HG03103 (cell line): ENCODE measurements around the gene INPP4A.

ENCODE experiments used
- ATAC-seq: cut with Tn5 transposase; IDR thresholded peaks from one replicate; pipeline ENCODE4 v1.9.1; 2021; ENCODE audit warnings: low read depth; ENCODE audit not compliant: unreplicated experiment

The INPP4A gene

GRCh38 chr2:98507891-98508708 is 63.4 kb downstream of the INPP4A start:
- ATAC-seq, result no peak

- ATAC-seq, result no peak
These were observed 64.0 kb downstream of the INPP4A start for GRCh38 chr2:98508709-98509066.

GRCh38 chr2:98509542-98510321 is 65.1 kb downstream of the INPP4A start:
- no peak for ATAC-seq

- no peak for ATAC-seq
These were observed 65.6 kb downstream of the INPP4A start for GRCh38 chr2:98510322-98510662.

GRCh38 chr2:98511981-98512380 is 67.3 kb downstream of the INPP4A start:
- no peak for ATAC-seq

- ATAC-seq, result no peak
These were observed 68.0 kb downstream of the INPP4A start for GRCh38 chr2:98512699-98513098.

- no peak for ATAC-seq
These were observed 69.5 kb downstream of the INPP4A start for GRCh38 chr2:98514096-98514639.

GRCh38 chr2:98514879-98515249 is 70.2 kb downstream of the INPP4A start:
- no peak for ATAC-seq

GRCh38 chr2:98515250-98515991 is 70.8 kb downstream of the INPP4A start:
- no peak for ATAC-seq

GRCh38 chr2:98516571-98516970 is 71.9 kb downstream of the INPP4A start:
- ATAC-seq, result no peak

GRCh38 chr2:98517636-98518035 is 73.0 kb downstream of the INPP4A start:
- ATAC-seq, result no peak

- ATAC-seq, result no peak
These were observed 73.4 kb downstream of the INPP4A start for GRCh38 chr2:98518101-98518500.

GRCh38 chr2:98519156-98519555 is 74.5 kb downstream of the INPP4A start:
- no peak for ATAC-seq

GRCh38 chr2:98519851-98520250 is 75.2 kb downstream of the INPP4A start:
- no peak for ATAC-seq

- no peak for ATAC-seq
These were observed 76.1 kb downstream of the INPP4A start for GRCh38 chr2:98520806-98521205.

- ATAC-seq, result no peak
These were observed 76.6 kb downstream of the INPP4A start for GRCh38 chr2:98521266-98521665.

GRCh38 chr2:98522854-98523253 is 78.2 kb downstream of the INPP4A start:
- no peak for ATAC-seq

- ATAC-seq, result no peak
These were observed 79.5 kb downstream of the INPP4A start for GRCh38 chr2:98524168-98524567.

GRCh38 chr2:98528349-98528748 is 83.7 kb downstream of the INPP4A start:
- ATAC-seq, result no peak

- ATAC-seq, result no peak
These were observed 85.5 kb downstream of the INPP4A start for GRCh38 chr2:98530114-98530513.

GRCh38 chr2:98532756-98533155 is 88.1 kb downstream of the INPP4A start:
- ATAC-seq, result no peak
